Vagina (tissue), 2 donors: ENCODE results near the gene TMEFF1. TPM values are rescaled to one million over a fixed set of nuclear protein-coding genes. Genes with fewer than 3 reads are reported as not detected.

Experiments
- DNase-seq, 2 donors: peaks; one replicate each; pipeline ENCODE4 v3.0.0-alpha.2; 2017; ENCODE audit errors: extremely low spot score in 2 of 2
- H3K27ac ChIP-seq: fragments of 200-600 bp; sonication (generic); one replicate; pipeline ENCODE4 v1.5.1; 2019
- H3K27me3 ChIP-seq: fragments of 200-600 bp; sonication (generic); one replicate; pipeline ENCODE4 v1.5.1; 2019
- H3K36me3 ChIP-seq, 2 donors: fragments of 200-600 bp; sonication (generic); one replicate each; pipeline ENCODE4 v1.5.1; 2017 to 2019
- H3K4me1 ChIP-seq: fragments of 200-600 bp; sonication (generic); one replicate; pipeline ENCODE4 v1.5.1; 2019
- H3K4me3 ChIP-seq, 2 donors: fragments of 200-600 bp; sonication (generic); 1 replicate in 1 of 2; 2 replicates in 1 of 2; pipeline ENCODE4 v1.5.1; 2016 to 2019
- H3K9me3 ChIP-seq: fragments of 200-600 bp; sonication (generic); one replicate; pipeline ENCODE4 v1.5.1; 2019
- POLR2A ChIP-seq, 2 donors: fragments of 450-650 bp; IDR thresholded peaks; one replicate each; pipeline ENCODE4 v1.6.1; 2017; ENCODE audit warnings: antibody characterized with exemption in 2 of 2, mild to moderate bottlenecking in 2 of 2, moderate library complexity in 2 of 2
- POLR2AphosphoS5 ChIP-seq, 2 donors: sonication (generic); formaldehyde crosslinking; IDR thresholded peaks; one replicate each; pipeline ENCODE4 v1.9.0; 2017; ENCODE audit warnings: antibody characterized with exemption in 2 of 2, mild to moderate bottlenecking in 2 of 2, low read depth in 1 of 2; ENCODE audit not compliant: insufficient read depth in 1 of 2
- intact Hi-C: fragments of 100-400 bp; cut with DNase I; formaldehyde crosslinking; loops from one replicate; pipeline ENCODE4 v1.15.1; 2023
- total RNA-seq: library from RNA; depleted of rRNA; stranded (reverse); fragments of >200 nt; gene quantifications from one replicate; pipeline ENCODE4 v1.2.3, GENCODE V29; 2016
- TF ChIP-seq, protein P1 (sequence below), 3 experiments: fragments of 450-650 bp in 2 of 3; fragments of 200-600 bp in 1 of 3; sonication (generic) in 1 of 3; IDR thresholded peaks; one replicate each; pipeline ENCODE4 v1.5.1; 2017 to 2019; ENCODE audit warnings: antibody characterized with exemption in 3 of 3, mild to moderate bottlenecking in 2 of 3, moderate library complexity in 2 of 3

Gene TMEFF1
- total RNA-seq, 1 donor from 2014 or later: not detected

DNA sequence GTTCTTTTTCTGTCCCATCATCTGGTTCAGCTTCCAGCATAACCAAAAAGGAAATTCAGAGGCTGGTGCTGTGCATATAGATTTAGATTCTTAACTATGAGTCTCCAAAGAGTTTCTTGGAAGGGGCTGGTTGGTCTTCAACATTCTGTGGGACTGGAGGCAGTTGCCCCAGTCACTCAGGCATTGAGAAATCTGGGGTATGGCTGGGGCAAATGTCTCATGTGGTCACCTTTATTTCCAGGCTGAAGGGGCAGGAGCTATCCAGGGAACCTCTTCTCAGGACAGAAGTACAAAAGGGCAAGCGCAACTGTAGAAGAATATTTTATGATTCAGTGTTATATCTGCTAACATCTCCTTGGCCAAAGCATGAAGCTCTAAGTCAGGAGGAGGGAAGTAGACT is 15.4 kb upstream of the TMEFF1 start:
- Histone ChIP-seq H3K27me3 (no peaks in the 10 kb centered on the region), H3K27ac (no peak overlapping the region), H3K4me3 (no peak overlapping the region), H3K4me1 (no peaks in the 10 kb centered on the region), H3K9me3 (no peaks in the 10 kb centered on the region), H3K36me3 (peaks cover 0 to 10% of the 10 kb centered on the region in 2 donors)
- intact Hi-C loops: no loop called here
- no peak for DNase-seq
- no peak for TF ChIP-seq POLR2A (IDR thresholded peaks at IDR 0.05)
- TF ChIP-seq, protein P1, sequence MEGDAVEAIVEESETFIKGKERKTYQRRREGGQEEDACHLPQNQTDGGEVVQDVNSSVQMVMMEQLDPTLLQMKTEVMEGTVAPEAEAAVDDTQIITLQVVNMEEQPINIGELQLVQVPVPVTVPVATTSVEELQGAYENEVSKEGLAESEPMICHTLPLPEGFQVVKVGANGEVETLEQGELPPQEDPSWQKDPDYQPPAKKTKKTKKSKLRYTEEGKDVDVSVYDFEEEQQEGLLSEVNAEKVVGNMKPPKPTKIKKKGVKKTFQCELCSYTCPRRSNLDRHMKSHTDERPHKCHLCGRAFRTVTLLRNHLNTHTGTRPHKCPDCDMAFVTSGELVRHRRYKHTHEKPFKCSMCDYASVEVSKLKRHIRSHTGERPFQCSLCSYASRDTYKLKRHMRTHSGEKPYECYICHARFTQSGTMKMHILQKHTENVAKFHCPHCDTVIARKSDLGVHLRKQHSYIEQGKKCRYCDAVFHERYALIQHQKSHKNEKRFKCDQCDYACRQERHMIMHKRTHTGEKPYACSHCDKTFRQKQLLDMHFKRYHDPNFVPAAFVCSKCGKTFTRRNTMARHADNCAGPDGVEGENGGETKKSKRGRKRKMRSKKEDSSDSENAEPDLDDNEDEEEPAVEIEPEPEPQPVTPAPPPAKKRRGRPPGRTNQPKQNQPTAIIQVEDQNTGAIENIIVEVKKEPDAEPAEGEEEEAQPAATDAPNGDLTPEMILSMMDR (IDR thresholded peaks at IDR 0.05): no peak
- no peak for TF ChIP-seq POLR2AphosphoS5 (IDR thresholded peaks at IDR 0.05; ENCODE audit: insufficient read depth in 1 of 2, low read depth in 1 of 2)

DNA sequence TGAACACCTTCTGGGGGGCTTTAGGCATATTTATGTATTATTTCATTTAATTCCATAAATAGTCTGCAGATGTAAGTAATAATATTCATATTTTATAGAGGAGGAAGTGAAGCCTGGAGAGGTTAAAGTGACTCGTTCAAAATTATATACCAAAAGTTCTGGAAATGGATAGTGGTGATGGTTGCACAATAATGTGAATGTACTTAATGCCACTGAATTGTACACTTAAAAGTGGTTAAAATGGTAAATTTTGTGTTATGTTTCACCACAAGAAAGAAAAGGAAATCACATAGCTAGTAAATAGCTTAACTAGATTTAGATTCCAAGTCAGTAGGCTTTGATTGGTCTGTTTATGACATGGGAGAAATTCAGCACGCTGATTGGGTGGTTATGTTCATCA is 13.0 kb upstream of the TMEFF1 start:
- DNase-seq: no peak
- Histone ChIP-seq H3K27ac (no peak overlapping the region), H3K4me1 (no peaks in the 10 kb centered on the region), H3K9me3 (no peaks in the 10 kb centered on the region), H3K4me3 (no peak overlapping the region), H3K36me3 (no peaks in the 10 kb centered on the region), H3K27me3 (no peaks in the 10 kb centered on the region)
- TF ChIP-seq POLR2AphosphoS5 (IDR thresholded peaks at IDR 0.05; ENCODE audit: insufficient read depth in 1 of 2, low read depth in 1 of 2): no peak
- TF ChIP-seq, protein P1 (IDR thresholded peaks at IDR 0.05): no peak
- no peak for TF ChIP-seq POLR2A (IDR thresholded peaks at IDR 0.05)
- intact Hi-C loops: no loop called here

DNA sequence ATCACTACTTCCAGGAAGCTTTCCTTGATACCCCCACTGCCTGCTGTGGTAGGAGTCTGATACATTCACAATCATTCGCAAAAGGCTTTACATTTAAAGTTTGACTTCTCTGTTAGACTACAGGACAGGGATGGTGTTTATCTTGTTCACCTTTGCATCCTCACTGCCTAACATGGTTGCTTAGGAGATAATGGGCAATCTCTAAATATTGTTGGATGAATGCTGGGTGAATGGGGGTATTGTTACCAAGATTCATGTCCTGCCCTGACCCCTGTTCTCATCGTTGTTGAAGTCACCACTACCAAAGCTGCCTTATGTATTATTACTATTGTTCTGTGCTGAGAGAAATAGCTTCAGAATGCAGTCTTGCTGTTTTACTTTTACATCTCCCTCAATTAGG is 7.7 kb upstream of the TMEFF1 start:
- intact Hi-C loops: no loop called here
- Histone ChIP-seq H3K27me3 (no peaks in the 10 kb centered on the region), H3K27ac (no peak overlapping the region), H3K4me1 (no peaks in the 10 kb centered on the region), H3K36me3 (no peaks in the 10 kb centered on the region), H3K4me3 (no peak overlapping the region), H3K9me3 (no peaks in the 10 kb centered on the region)
- TF ChIP-seq POLR2A (IDR thresholded peaks at IDR 0.05) (no peak), POLR2AphosphoS5 (IDR thresholded peaks at IDR 0.05; ENCODE audit: insufficient read depth in 1 of 2, low read depth in 1 of 2) (no peak)
- TF ChIP-seq, protein P1 (IDR thresholded peaks at IDR 0.05): no peak
- DNase-seq: no peak

DNA sequence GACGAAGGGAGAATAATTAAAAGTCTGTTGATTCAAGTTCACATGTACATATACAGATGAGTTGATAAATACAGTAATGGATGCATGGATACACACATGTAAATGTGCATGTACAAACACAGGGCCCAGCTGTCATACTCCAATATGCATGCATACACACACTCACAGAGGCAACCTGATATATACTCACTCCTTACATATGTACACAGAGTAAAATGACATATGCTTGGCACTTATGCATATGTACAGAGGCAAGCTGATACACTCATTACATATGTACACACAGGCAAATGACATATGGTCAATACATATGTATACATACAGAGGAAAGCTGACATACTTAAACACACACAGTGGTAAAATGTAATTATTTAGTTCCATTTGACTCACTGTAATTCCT is 7.2 kb upstream of the TMEFF1 start:
- no peaks in the 10 kb centered on the region for H3K9me3 ChIP-seq
- no peak overlapping the region for H3K27ac ChIP-seq
- no peaks in the 10 kb centered on the region for H3K27me3 ChIP-seq
- H3K36me3 ChIP-seq: no peaks in the 10 kb centered on the region
- no peak for DNase-seq
- H3K4me3 ChIP-seq: no peak overlapping the region
- TF ChIP-seq POLR2A (IDR thresholded peaks at IDR 0.05) (no peak), POLR2AphosphoS5 (IDR thresholded peaks at IDR 0.05; ENCODE audit: insufficient read depth in 1 of 2, low read depth in 1 of 2) (no peak)
- TF ChIP-seq, protein P1 (IDR thresholded peaks at IDR 0.05): no peak
- intact Hi-C loops: no loop called here
- H3K4me1 ChIP-seq: no peaks in the 10 kb centered on the region

DNA sequence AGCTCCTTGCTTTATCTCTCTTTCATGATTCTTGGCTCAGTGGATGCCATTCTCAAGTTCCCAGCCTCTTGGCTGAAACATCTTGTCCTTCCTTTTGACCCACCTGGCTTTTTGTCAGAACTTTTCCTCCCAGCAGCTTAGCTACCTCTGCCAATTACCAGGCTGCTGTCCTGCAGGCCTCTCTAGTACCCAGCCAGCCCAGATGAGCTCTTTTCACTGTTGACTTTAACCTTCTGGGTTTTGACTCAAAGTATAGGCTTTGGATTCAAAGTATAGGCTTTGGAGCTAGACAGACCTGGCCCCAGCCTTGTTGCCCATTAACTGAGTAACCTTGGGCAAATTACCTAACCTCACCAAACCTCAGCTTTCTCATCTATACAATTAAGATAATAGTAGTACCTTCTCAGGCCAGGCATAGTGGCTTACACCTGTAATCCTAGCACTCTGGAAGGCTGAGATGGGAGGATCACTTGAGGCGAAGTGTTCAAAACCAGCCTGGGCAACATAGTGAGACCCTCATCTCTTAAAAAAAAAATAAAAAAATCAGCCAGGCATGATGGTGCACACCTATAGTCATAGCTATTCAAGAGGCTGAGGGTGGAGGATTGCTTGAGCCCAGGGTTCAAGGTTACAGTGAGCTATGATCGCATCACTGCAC is 6.6 kb upstream of the TMEFF1 start:
- no peaks in the 10 kb centered on the region for H3K27me3 ChIP-seq
- H3K27ac ChIP-seq: no peak overlapping the region
- no peak for TF ChIP-seq POLR2AphosphoS5 (IDR thresholded peaks at IDR 0.05; ENCODE audit: insufficient read depth in 1 of 2, low read depth in 1 of 2)
- TF ChIP-seq, protein P1 (IDR thresholded peaks at IDR 0.05): no peak
- TF ChIP-seq POLR2A (IDR thresholded peaks at IDR 0.05): no peak
- intact Hi-C loops: no loop called here
- no peaks in the 10 kb centered on the region for H3K9me3 ChIP-seq
- no peaks in the 10 kb centered on the region for H3K4me1 ChIP-seq
- no peaks in the 10 kb centered on the region for H3K36me3 ChIP-seq
- H3K4me3 ChIP-seq: no peak overlapping the region
- DNase-seq: no peak
